ENCODE data around the gene CUX1. TPM values are rescaled to one million over a fixed set of nuclear protein-coding genes. Genes with fewer than 3 reads are reported as not detected.

The CUX1 gene
- total and polyA plus RNA-seq, 12 donors = 34.5 to 176 (median 145) TPM

DNA sequence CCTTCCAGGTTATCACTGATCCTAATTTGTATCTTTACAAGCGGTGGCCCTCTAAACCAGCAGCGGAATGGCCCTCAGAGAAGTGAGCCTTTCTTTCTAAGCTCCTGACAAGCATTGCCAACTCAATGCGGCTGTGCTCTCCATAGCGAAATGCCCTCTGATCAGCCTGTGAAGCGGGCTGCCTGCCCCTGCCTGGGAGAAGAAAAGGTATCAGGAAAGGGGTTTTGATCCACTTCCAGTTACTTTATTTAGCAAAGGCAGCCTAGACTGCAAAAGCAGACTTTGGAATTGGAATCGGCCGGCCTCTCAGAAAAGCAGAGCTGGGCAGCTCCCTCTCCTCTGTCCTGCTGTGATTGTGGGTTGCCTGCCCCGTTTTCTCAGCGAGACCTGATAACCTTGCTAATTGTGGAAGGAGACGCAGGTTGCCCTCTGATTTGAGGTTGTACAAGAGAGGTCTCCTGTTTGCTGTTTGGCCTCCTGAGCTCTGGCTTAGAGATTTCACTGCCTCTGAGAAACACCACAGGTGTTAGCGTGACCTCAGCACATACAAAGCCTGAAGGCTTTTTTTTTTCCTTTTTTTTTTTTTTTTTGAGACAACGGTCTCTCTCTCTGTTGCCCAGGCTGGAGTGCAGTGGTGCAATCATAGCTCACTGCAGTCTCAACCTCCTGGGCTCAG is 415.3 kb downstream of the CUX1 start:
- TF ChIP-seq, protein P1, sequence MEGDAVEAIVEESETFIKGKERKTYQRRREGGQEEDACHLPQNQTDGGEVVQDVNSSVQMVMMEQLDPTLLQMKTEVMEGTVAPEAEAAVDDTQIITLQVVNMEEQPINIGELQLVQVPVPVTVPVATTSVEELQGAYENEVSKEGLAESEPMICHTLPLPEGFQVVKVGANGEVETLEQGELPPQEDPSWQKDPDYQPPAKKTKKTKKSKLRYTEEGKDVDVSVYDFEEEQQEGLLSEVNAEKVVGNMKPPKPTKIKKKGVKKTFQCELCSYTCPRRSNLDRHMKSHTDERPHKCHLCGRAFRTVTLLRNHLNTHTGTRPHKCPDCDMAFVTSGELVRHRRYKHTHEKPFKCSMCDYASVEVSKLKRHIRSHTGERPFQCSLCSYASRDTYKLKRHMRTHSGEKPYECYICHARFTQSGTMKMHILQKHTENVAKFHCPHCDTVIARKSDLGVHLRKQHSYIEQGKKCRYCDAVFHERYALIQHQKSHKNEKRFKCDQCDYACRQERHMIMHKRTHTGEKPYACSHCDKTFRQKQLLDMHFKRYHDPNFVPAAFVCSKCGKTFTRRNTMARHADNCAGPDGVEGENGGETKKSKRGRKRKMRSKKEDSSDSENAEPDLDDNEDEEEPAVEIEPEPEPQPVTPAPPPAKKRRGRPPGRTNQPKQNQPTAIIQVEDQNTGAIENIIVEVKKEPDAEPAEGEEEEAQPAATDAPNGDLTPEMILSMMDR (IDR thresholded peaks at IDR 0.05) = no peak
- intact Hi-C loops (cut with DNase I) = loop anchor here in 7 of 10 donors (5.0 to 10.0 kb wide), 7 partner anchors 108 to 630 kb away; partner anchors contain the start of gene CUX1 (in 4 of the 7)
- 51 to 72% methylated on average over 12 of the region's 12 CpGs for WGBS, 2 donors
- peaks cover 0 to 21% (median 6%) of the 10 kb centered on the region in 9 donors for H3K4me1 ChIP-seq
- H3K27me3 ChIP-seq = no peaks in the 10 kb centered on the region
- DNase-seq (no peak), ATAC-seq (peak in 2 of 8 donors; percentile 24 to 37)
- H3K27ac ChIP-seq = peak overlapping the region in 7 of 10 donors; percentile 13 to 54 (median 37)
- no peaks in the 10 kb centered on the region for H3K9me3 ChIP-seq
- peaks cover 0 to 73% (median 15%) of the 10 kb centered on the region in 9 donors for H3K36me3 ChIP-seq
- no peak overlapping the region for H3K4me3 ChIP-seq

DNA sequence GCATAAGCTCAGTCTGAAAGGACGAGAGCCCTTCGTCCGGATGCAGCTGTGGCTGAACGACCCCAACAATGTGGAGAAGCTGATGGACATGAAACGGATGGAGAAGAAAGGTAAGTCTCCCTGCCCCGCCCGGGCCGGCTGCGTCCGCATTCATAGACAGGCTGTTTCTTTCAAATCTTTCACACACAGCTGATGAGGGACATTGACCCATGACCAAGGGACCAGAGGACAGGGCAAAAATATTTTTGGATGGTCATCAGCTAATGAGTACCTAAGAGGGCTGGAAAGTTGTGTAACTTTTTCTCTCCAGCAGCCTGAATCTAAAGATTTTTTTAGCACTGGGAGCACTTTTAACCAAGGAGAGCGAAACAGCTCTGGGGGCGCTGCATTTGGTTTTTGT is 416.7 kb downstream of the CUX1 start:
- DNase-seq = no peak
- Histone ChIP-seq H3K9me3 (no peaks in the 10 kb centered on the region), H3K27ac (no peak overlapping the region), H3K27me3 (no peaks in the 10 kb centered on the region), H3K4me1 (peaks cover 0 to 21% (median 6%) of the 10 kb centered on the region in 9 donors), H3K36me3 (peaks cover 0 to 73% (median 5%) of the 10 kb centered on the region in 9 donors), H3K4me3 (no peak overlapping the region)
- intact Hi-C loops (cut with DNase I) = loop anchor here in 7 of 10 donors (5.0 to 10.0 kb wide), 7 partner anchors 109 to 632 kb away; partner anchors contain the start of gene CUX1 (in 4 of the 7)
- 94% methylated on average over 12 of the region's 12 CpGs for WGBS, 2 donors
- TF ChIP-seq, protein P1 (IDR thresholded peaks at IDR 0.05) = no peak
- ATAC-seq = no peak

DNA sequence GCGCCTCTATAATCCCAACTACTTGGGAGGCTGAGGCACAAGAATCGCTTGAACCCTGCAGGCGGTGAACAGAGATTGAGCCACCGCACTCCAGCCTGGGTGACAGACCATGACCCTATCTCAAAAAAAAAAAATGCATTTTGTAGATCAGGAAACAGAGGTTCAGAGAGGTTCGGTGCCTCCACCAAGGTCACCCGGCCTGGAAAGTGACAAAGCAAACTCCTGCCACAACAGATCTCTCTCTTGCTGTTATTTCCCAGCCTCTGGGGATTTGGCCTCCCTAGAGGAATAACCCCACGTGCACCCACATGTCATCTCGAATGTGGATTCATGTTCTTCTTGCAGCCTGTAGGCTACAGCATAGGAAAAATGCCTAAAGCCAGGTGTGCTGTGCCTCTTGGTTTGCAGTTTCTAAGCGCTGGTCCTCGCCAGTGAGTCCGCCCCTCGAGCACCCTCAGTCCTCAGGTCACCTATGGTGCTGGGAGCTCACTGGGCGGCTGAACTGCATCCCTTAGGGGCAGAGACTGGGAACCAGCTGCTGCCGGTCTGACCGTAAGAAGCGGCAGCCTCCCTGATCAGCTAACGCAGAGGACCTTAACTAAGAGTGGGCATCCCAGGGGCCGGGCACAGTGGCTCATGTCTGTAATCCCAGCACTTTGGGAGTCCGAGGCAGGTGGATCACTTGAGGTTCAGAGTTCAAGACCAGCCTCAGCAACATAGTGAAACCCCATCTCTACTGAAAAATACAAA is 417.6 kb downstream of the CUX1 start:
- Histone ChIP-seq H3K4me3 (no peak overlapping the region), H3K9me3 (no peaks in the 10 kb centered on the region), H3K27me3 (no peaks in the 10 kb centered on the region), H3K36me3 (peaks cover 0 to 73% (median 7%) of the 10 kb centered on the region in 9 donors), H3K4me1 (peaks cover 0 to 21% (median 6%) of the 10 kb centered on the region in 9 donors), H3K27ac (no peak overlapping the region)
- no peak for DNase-seq
- TF ChIP-seq, protein P1 (IDR thresholded peaks at IDR 0.05) = no peak
- no peak for ATAC-seq
- 94 to 97% methylated on average over 19 of the region's 19 CpGs for WGBS, 2 donors
- intact Hi-C loops (cut with DNase I) = loop anchor here in 9 of 10 donors (5.0 to 10.0 kb wide), 8 partner anchors 110 to 633 kb away; partner anchors contain the start of gene CUX1 (in 6 of the 9)

DNA sequence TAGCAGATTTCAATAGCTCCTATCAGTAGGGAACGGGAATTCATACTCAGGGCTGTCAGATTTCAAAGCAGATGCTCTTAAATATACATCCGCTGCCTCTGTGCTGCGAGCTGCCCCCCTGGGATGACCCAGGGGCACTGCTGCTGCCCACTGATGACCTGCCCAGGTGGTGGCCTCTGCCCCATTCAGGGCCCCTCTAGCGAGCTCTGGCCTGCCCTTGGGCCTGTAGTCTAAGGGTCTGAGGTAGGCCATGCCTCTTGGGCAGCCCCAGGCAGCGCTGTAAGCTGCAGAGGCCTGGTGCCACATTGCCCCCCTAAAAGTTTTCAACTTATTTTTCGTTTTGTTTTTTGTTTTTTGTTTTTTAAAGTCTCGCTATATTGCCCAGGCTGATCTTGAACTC is 418.7 kb downstream of the CUX1 start:
- no peaks in the 10 kb centered on the region for H3K9me3 ChIP-seq
- TF ChIP-seq, protein P1 (IDR thresholded peaks at IDR 0.05) = no peak
- ATAC-seq (no peak), DNase-seq (no peak)
- no peak overlapping the region for H3K4me3 ChIP-seq
- 92 to 96% methylated on average over 7 of the region's 7 CpGs for WGBS, 2 donors
- H3K36me3 ChIP-seq = peaks cover 0 to 76% (median 16%) of the 10 kb centered on the region in 9 donors
- peaks cover 0 to 21% (median 6%) of the 10 kb centered on the region in 9 donors for H3K4me1 ChIP-seq
- no peak overlapping the region for H3K27ac ChIP-seq
- intact Hi-C loops (cut with DNase I) = loop anchor here (2.0 to 10.0 kb wide), 10 partner anchors 111 to 634 kb away; partner anchors contain the start of gene CUX1 (in 5 of the 10)
- H3K27me3 ChIP-seq = no peaks in the 10 kb centered on the region

Data from heart right ventricle (tissue), 16 donors.